T follicular helper cell (primary cell): ENCODE data around the gene FAM161B.
"Not testable (repeated sequence)": the region's sequence is repeated elsewhere in the genome, so short reads cannot be mapped to it uniquely, and the experiment has no call there.

Experiments
- DNase-seq: peaks from one replicate; pipeline ENCODE4 v3.0.0-alpha.2; 2020; ENCODE audit warnings: low read depth
- total RNA-seq, 2 experiments: gene quantifications; one replicate each; lab custom pipeline; 2026; lab: John Stamatoyannopoulos, UW

FAM161B gene, protein sequence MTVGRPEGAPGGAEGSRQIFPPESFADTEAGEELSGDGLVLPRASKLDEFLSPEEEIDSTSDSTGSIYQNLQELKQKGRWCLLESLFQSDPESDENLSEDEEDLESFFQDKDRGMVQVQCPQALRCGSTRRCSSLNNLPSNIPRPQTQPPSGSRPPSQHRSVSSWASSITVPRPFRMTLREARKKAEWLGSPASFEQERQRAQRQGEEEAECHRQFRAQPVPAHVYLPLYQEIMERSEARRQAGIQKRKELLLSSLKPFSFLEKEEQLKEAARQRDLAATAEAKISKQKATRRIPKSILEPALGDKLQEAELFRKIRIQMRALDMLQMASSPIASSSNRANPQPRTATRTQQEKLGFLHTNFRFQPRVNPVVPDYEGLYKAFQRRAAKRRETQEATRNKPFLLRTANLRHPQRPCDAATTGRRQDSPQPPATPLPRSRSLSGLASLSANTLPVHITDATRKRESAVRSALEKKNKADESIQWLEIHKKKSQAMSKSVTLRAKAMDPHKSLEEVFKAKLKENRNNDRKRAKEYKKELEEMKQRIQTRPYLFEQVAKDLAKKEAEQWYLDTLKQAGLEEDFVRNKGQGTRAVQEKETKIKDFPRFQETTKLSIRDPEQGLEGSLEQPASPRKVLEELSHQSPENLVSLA
- 4.0 to 6.4 reads per million in 2 experiments for total RNA-seq

DNA sequence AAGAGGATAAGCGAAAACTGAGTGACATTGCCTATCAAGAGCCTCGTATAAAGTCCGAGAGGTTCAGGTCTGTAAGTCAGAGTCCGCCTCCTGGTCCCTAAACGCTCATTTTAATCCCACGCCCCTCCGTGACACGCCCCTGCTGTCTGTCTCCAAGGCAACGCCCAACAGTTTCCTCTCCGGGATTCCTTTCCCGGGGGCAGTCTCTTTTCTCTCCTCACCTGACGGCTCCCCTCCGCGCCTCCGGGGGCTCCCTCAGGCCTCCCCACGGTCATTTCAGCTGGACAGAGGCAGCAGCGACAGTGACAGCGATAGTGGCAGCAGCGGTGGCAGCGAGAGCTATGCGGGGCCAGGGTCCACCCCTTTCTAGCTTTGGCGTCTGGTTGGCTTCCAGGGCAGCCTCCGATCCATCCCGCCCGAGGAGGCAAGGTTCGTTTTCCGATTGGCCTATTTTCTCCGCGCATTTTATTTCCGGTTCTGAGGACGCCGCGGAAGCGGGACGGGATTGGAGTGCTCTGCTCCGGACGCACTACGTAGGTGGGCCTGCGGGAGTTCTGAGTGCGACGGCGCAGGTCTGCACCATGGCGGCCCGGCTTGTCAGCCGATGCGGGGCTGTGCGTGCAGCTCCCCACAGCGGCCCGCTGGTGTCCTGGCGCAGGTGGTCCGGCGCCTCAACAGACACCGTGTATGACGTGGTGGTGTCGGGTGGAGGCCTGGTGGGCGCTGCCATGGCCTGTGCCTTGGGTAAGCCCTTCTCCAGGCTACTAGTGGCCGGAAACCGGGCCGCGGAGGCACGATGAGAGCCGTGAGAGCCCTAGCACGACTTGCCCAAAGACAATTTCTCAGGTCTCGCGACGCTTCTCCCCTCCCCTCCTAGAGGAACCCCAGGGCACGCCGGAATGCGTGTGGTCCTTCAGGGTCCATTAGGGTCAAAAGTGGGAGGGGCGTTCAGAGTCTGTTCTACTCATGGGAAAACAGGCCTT is at the start of gene FAM161B, which contains the start of gene COQ6:
TSS of gene FAM161B (minus strand) at position 343 of the 983 bp plus-strand sequence. CDS start at position 275, 68 bp downstream.
TSS of gene COQ6 (plus strand) at position 551 of the 983 bp plus-strand sequence. CDS start at position 582, 31 bp downstream.
- peak; percentile 90 for DNase-seq

DNA sequence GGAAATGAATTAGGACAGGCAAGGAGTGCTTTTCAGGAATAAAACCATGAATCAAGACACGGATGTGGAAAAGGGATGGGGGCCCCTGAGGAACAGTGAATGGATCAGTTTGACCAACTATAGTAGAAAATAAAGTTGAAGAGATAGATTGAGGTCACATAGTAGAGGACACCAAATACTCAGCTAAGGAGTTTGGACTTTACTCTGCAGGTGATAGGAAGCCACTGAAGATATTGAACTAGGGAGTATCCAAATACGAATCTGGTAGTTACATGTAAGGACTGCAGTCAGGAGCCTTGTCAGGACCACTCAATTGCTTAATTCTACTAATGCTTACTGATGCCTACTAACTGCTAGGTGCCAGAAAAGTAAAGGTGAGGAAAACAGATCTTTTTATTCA is 48.8 kb upstream of the FAM161B start:
- no peak for DNase-seq

DNA sequence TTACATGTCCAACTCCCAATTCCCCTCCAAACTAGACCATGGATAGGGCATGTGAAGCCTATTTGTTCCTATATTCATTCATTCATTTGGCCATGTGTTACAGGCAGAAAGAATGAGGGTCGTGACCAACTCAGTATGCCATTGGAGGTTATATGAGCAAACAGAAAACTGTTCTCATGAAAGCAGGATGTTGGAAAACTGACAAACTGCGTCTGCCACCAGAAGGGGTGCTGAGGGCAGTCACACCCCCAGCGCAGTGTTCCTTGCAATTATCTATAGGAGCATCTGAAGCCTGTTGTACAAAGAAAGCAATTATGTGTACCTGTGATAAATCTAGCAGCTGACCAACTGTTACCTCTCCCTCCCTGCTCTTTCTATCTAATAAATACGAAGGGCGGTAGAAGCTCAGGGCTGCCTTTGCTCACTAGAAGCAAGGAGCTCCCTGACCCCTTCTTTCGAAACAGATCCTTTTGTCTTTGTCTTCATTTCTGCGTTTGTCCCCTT is 48.1 kb upstream of the FAM161B start:
- DNase-seq = no peak

DNA sequence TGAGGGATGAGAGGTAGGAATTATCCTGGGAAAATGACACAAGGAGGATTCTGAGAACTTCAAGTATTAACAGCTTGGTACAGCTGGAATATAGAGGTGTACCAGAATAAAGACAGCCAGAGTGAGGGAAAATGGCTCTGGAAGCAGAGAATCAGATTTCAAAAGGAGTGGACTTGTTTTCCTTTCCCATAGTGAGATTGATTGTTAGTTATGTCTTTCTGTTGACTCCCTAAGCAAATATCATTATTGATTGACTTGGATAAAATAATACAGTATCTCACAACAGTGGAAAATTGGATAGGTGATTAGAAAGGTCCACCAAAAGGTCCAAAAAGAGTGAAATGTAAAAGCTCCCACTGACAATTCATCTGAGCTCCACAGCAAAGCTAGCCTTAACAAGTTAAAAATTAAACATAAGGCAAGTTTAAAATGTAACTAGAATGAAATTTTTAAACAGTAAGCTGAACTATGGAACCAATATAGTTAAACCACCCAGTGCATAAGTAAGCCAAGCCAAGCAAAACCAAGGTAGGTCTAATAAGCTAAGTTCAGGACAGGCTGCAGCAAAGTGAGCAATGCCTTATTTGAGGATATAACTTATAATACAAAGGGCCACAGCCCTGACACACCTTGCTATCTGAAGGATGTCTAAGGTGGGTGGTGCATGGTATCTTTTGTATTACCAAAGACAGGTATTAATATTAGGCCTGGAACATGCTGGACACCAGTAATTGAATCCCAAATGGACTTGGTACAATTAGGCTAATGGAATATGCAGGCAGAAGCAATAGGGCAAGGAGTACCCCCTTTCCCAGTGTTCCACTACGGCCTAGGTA is 47.4 kb upstream of the FAM161B start:
- DNase-seq = no peak

DNA sequence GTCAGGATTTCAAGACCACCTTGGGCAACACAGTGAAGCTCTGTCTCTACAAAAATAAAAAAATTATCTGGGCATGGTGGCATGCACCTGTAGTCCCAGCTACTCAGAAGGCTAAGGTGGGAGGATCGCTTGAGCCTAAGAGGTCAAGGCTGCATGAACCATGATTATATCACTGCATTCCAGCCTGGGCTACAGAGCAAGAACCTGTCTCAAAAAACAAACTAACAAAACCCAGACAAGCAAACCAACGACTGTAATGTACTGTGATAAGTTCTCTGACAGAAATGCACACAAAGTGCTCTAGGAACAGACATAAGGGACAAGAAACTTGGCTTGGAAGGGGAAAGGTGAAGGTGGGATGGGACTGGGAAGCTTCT is 46.8 kb upstream of the FAM161B start:
- no peak for DNase-seq

DNA sequence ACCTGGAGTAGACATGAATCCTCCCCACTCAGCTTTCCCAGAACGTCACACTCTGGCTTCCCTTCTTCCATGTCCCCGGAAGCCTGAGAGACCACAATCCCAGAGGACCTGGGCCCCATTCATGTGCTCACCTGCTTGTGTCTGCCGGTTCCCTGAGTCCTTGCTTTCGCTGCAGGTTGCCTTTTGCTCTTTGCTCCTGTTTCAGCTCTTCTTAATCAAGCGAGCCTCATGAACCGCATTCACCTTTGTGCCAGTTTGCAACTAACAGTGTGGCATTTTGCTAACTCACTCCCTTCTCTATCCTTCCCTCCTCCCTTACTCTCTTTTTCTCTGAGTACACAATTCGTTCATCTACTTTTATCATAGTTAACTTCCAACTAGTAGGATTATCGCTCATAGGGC is 46.1 kb upstream of the FAM161B start:
- no peak for DNase-seq

DNA sequence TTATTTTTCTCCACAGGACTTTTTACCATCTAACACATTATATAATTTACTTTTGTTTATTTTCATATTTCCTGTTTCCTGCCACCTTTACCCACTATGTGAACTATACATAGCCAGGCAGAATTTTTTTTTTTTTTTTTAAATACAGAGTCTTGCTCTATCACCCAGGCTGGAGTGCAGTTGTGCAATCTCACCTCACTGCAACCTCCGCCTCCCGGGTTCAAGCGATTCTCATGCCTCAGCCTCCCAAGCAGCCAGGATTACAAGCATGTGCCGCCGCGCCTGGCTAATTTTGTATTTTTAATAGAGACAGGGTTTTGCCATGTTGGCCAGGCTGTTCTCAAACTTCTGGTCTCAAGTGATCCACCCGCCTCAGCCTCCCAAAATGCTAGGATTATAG is 45.0 kb upstream of the FAM161B start:
- not testable (repeated sequence) for DNase-seq

DNA sequence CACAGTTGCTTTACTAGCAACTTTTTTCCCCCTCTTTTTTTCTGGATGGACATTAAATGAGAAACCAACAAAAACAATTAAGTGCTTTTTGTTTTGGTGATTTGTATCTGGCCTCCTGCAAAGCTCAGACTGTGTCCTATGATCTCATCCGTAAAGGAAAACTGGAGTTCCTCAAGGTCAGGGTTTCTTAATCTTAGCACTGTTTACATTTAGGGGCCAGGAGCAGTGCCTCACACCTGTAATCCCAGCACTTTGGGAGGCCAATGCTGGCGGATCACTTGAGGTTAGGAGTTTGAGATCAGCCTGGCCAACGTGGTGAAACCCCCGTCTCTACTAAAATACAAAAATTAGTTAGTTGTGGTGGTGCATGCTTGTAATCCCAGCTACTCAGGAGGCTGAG is 41.2 kb upstream of the FAM161B start:
- DNase-seq = no peak

DNA sequence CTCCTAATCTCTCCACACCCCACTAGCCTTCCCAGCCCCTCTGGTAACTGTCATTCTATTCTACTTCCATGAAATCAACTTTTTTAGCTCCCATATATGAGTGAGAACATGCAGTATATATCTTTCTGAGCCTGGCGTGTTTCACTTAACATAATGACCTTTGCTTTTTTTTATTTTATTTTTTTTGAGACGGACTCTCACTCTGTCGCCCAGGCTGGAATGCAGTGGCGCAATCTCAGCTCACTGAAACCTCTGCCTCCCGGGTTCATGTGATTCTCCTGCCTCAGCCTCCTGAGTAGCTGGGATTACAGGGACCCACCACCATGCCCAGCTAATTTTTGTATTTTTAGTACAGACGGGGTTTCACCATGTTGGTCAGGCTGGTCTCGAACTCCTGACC is 38.8 kb upstream of the FAM161B start:
- DNase-seq = not testable (repeated sequence)

DNA sequence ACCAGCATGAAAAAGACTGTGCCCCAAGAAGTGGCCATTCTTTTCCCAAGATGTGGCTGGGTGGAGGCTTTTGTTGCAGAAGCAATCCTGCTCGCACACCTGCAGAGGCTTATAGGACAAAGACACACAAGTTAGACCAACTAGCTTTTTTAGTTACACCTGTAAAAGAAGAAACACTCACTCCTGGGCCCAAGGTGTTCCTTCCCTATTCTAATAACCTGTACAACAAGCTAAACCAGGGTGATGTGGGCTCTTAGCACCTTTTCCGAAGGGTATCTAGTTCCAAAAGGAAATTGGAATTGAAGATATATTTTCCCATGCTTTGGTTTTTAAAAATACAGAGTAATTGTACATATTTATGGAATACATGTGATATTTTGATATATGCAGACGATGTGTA is 38.2 kb upstream of the FAM161B start:
- DNase-seq = no peak

DNA sequence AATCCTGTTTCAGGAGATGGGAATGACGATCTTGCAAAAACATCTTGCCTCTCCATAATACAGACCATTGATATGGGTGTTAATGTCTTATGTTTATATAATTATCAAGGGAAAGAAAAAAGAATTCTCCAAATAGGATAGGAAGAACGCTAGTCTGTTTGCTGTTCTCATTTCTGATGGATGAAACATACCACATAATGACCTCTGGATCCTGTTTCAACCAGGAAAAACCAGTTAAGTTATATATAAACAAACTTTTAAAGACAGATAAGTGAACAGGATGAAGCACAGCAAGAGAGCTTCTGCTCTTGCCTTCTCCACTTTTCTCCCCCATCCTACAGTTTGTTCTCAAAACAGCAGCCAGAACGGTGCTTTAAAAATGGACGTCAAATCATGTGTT is 28.0 kb upstream of the FAM161B start:
- DNase-seq = no peak

DNA sequence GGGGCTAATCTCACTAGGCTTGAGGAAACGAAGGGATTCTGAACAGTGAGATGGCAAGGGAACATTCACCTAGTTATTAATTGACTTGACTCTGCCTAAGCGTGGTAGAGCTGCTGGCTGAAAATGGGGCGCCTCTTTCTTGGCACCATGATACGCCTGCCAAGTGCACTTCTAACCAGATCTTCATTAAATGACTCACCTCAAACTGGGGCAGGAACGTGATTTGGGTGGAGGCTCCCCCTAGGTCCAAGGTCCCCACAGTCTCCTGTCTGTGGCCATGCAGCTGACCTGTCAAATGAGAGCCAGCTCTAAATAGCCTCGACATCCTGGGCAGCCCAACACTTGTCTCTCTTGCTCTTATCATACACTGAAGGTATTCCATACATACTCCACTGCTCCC is 26.2 kb upstream of the FAM161B start:
- DNase-seq = no peak

DNA sequence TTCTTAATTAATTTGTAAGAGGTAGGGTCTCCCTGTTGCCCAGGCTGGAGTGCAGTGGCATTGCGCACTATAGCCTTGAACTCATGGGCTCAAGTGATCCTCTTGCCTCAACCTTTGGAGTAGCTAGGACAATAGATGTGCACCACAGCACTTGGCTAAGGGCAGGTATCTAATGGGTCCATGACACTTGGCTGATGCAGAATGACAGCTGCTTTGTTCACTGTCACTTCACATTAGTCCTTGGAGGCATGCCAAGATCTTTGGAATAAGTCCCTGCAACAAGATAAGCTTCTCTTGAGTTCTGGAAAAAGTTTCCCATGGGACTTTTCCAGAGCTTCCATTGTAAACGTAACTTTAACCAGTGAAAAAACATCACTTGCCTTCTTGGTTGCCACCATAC is 23.6 kb upstream of the FAM161B start:
- DNase-seq = no peak

DNA sequence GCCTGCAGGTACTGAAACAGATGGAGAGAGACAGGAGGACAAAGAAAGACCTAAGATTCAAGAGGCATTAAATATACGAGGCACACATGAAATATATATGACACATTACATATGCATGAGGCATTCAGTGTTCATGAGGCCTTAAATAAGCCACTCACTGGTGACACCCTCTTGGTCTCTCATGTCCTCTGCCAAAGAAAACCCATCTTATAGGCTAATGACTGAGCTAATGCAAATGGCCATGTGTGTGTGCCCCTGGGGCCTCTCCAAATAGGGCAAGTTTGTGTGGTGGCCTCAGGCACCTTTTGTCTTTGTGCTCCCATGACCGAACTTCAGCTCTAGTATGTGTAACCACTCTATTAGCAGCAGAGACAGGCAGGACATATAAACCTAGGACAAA is 19.0 kb upstream of the FAM161B start:
- no peak for DNase-seq

DNA sequence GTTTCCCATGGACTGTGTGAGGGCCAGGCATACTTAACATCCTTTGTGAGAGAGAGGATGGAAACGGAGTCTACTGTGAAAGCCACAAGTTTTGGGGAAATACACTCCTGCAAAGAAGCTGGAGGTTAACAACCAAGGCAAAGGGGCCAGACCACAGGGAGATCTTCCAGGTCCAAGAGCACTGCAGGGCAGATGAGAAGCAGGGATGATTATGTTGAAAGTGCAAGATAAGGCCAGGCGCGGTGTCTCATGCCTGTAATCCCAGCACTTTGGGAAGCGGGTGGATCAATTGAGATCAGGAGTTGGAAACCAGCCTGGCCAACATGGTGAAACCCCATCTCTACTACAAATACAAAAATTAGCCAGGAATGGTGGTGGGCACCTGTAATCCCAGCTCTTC is 15.3 kb upstream of the FAM161B start:
- no peak for DNase-seq

DNA sequence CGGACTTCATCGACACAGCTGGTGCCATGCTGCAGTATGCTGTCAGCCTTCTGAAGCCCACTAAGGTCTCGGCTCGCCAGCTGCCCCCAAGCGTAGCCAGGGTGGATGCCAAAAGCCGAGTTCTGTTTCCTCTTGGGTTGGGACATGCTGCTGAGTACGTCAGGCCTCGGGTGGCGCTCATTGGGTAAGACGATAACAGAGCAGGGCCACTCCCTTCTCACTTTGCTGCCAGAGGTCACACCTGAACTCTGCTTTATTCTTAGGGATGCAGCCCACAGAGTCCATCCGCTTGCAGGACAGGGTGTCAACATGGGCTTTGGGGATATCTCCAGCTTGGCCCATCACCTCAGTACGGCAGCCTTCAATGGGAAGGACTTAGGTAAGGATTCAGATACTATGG is 11.3 kb upstream of the FAM161B start:
- DNase-seq = no peak

DNA sequence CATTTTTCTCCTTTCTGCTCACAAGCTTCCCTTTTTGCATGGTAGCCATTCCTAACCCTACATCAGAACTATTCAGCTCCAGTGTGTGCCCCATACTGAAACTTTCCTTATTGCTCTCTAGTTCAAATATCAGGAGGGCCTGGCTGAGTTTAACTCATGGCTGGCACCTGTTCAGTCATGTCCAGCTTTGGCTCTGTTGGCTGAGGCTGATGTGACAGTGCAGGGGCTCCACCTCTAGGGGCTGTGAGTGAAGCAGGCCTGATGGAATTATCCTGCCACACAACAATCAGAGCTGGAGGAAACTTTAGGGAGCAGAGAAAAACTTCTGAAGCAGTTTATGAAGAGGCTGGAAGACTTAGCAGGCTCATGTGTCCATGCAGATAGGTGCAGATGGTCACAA is 8.7 kb upstream of the FAM161B start:
- DNase-seq = no peak

DNA sequence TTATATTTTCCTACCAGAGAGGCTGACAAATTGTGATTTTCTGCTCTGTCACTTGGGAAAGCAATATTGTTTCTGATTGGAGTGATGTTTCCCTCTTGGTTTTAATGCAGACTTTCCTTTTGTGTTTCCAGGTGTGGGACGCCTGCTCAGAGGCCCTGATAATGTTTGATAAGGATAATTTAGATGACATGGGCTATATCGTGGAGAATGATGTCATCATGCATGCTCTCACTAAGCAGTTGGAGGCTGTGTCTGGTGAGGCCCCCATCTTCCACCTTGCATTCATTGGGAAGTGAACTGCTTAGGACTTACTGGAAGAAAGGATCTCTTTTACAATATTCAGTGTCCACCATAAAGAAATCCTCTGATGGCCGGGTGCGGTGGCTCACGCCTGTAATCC is 5.8 kb upstream of the FAM161B start:
- no peak for DNase-seq

DNA sequence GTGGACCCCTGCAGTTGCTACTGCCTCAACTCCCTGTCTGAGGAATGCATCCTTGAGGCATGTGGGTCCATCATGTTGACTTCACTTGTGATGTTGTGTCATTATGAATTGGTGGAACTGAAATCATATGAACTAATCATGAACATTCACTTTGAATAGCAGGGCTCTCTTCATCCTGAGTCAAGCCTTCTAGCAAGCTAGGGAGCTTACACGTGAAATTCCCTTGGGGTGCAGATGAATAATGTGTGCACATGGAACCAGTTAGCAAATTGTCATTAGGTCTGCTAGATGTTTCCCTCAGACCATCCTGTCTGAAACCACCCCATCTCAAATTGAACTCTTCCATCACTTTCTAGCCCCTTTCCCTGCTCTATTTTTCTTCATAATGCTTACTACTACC is 3.8 kb upstream of the FAM161B start:
- DNase-seq = no peak

DNA sequence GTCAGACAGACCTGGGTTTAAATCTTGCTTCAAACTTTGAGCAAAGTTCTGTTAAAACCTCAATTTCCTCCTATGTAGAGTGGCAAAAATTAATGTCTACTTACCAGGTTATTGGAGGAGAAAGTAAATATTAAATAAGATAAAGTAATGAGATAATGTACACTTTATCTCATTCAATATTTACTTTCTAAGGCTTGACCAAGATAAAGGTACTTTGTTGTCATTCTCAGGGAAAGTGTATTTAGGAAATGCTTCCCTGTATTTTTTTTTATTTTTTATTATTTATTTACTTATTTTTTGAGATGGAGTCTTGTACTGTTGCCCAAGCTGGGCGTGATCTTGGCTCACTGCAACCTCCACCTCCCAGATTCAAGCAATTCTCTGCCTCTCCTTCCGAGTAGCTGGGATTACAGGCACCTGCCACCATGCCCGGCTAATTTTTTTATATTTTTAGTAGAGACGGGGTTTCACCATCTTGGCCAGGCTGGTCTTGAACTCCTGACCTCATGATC is 4.7 kb downstream of the FAM161B start:
- DNase-seq = no peak
